Common myeloid progenitor, CD34-positive (primary cell): Measurements from ENCODE around the gene CHN1.

ENCODE experiments used
- CTCF ChIA-PET: fragments of 350-600 bp; sonication (Branson Sonifier 250); formaldehyde crosslinking; loops from one replicate; lab custom pipeline; 2021; ENCODE audit warnings: antibody characterized with exemption; lab: Charles Lee
- POLR2A ChIA-PET: fragments of 350-600 bp; sonication (Branson Sonifier 250); formaldehyde crosslinking; loops from one replicate; lab custom pipeline; 2021; ENCODE audit warnings: antibody characterized with exemption; lab: Charles Lee
- DNase-seq, 3 donors: peaks; one replicate each; pipeline versions ENCODE4 v3.0.0 to v3.0.0-alpha.2; 2013
- H3K27ac ChIP-seq, 2 experiments: 1 replicate in 1 of 2; 2 replicates in 1 of 2; pipeline ENCODE4 v1.7.0; 2013; ENCODE audit warnings: inconsistent platforms in 2 of 2, low read length in 2 of 2, mild to moderate bottlenecking in 2 of 2, low read depth in 1 of 2, moderate library complexity in 1 of 2; ENCODE audit not compliant: severe bottlenecking in 2 of 2, insufficient read depth in 1 of 2, poor library complexity in 1 of 2
- H3K27me3 ChIP-seq, 5 experiments: replicated peaks in 2 of 5; 1 replicate in 3 of 5; 2 replicates in 2 of 5; pipeline versions ENCODE4 v1.6.1 to v1.7.0; 2013; ENCODE audit warnings: low read length in 4 of 5, mild to moderate bottlenecking in 2 of 5, moderate library complexity in 2 of 5, inconsistent platforms in 1 of 5; ENCODE audit not compliant: insufficient read depth in 5 of 5, control insufficient read depth in 4 of 5
- H3K36me3 ChIP-seq, 4 experiments: 1 replicate in 2 of 4; 2 replicates in 2 of 4; pipeline versions ENCODE4 v1.6.1 to v1.7.0; 2013; ENCODE audit warnings: low read length in 3 of 4, control low read depth in 1 of 4, mild to moderate bottlenecking in 1 of 4; ENCODE audit not compliant: control insufficient read depth in 4 of 4, insufficient read depth in 4 of 4
- H3K4me1 ChIP-seq, 4 experiments: 1 replicate in 3 of 4; 2 replicates in 1 of 4; pipeline versions ENCODE4 v1.6.1 to v1.7.1; 2013; ENCODE audit warnings: low read length in 3 of 4, mild to moderate bottlenecking in 3 of 4, control low read depth in 1 of 4, inconsistent platforms in 1 of 4, moderate library complexity in 1 of 4; ENCODE audit not compliant: control insufficient read depth in 4 of 4, insufficient read depth in 4 of 4; ENCODE audit errors: control extremely low read depth in 1 of 4
- H3K4me3 ChIP-seq, 7 experiments: 1 replicate in 4 of 7; 2 replicates in 3 of 7; pipeline versions ENCODE4 v1.5.1 to v1.7.0; 2013; ENCODE audit warnings: mild to moderate bottlenecking in 7 of 7, low read length in 6 of 7, moderate library complexity in 6 of 7, inconsistent platforms in 2 of 7, low read depth in 2 of 7, control low read depth in 1 of 7; ENCODE audit not compliant: insufficient read depth in 4 of 7, control insufficient read depth in 1 of 7; ENCODE audit errors: extremely low read depth in 1 of 7
- H3K9me3 ChIP-seq, 5 experiments: 1 replicate in 4 of 5; 2 replicates in 1 of 5; pipeline versions ENCODE4 v1.6.1 to v1.7.1; 2013; ENCODE audit warnings: low read length in 4 of 5, mild to moderate bottlenecking in 2 of 5, inconsistent platforms in 1 of 5, low read depth in 1 of 5, moderate library complexity in 1 of 5; ENCODE audit not compliant: control insufficient read depth in 4 of 5, insufficient read depth in 2 of 5; ENCODE audit errors: control extremely low read depth in 1 of 5
- WGBS: methylation state at CpG from one replicate; pipeline ENCODE4 v1.1.5; 2013; ENCODE audit not compliant: insufficient coverage; 5-methylcytosine and 5-hydroxymethylcytosine counted together

CHN1 gene

GRCh38 chr2:174981331-174981730, 23.9 kb downstream of the CHN1 start:
- WGBS: 60% methylated on average over 1 of the region's 2 CpGs
- DNase-seq: no peak
- Histone ChIP-seq H3K27me3 (peaks cover 0 to 12% (median 4%) of the 10 kb centered on the region in 5 experiments), H3K36me3 (no peaks in the 10 kb centered on the region), H3K27ac (no peak overlapping the region), H3K9me3 (no peaks in the 10 kb centered on the region), H3K4me3 (no peak overlapping the region), H3K4me1 (no peaks in the 10 kb centered on the region)
- POLR2A ChIA-PET: no interaction called here
- CTCF ChIA-PET: interaction anchor here (1.7 kb wide), 1 partner anchor 209 kb away, joined by 12 read pairs; no protein-coding TSS in a partner anchor

- ChIA-PET CTCF (interaction anchor here (1.7 kb wide), 1 partner anchor 208 kb away, joined by 12 read pairs; no protein-coding TSS in a partner anchor), POLR2A (no interaction called here)
- peaks cover 0 to 12% (median 4%) of the 10 kb centered on the region in 5 experiments for H3K27me3 ChIP-seq
- H3K4me1 ChIP-seq: no peaks in the 10 kb centered on the region
- 100% methylated on average over 1 of the region's 1 CpG for WGBS
- H3K4me3 ChIP-seq: no peak overlapping the region
- no peaks in the 10 kb centered on the region for H3K36me3 ChIP-seq
- no peak overlapping the region for H3K27ac ChIP-seq
- H3K9me3 ChIP-seq: no peaks in the 10 kb centered on the region
- DNase-seq: no peak
Measured at GRCh38 chr2:174979996-174980395, 25.2 kb downstream of the CHN1 start.

- Histone ChIP-seq H3K27ac (no peak overlapping the region), H3K9me3 (no peaks in the 10 kb centered on the region), H3K4me1 (no peaks in the 10 kb centered on the region), H3K4me3 (no peak overlapping the region), H3K27me3 (peaks cover 0 to 10% (median 4%) of the 10 kb centered on the region in 5 experiments), H3K36me3 (no peaks in the 10 kb centered on the region)
- POLR2A ChIA-PET: no interaction called here
- DNase-seq: no peak
- CTCF ChIA-PET: no interaction called here
- whole genome bisulfite sequencing: no CpG with 5 or more reads among the region's 2 CpGs
Measured at GRCh38 chr2:174977364-174977763, 27.8 kb downstream of the CHN1 start.

- peaks cover 0 to 4% (median 4%) of the 10 kb centered on the region in 5 experiments for H3K27me3 ChIP-seq
- no peak for DNase-seq
- H3K4me1 ChIP-seq: no peaks in the 10 kb centered on the region
- ChIA-PET CTCF (no interaction called here), POLR2A (no interaction called here)
- no peaks in the 10 kb centered on the region for H3K9me3 ChIP-seq
- H3K4me3 ChIP-seq: no peak overlapping the region
- H3K36me3 ChIP-seq: no peaks in the 10 kb centered on the region
- H3K27ac ChIP-seq: no peak overlapping the region
- 94% methylated on average over 2 of the region's 4 CpGs for WGBS
Measured at GRCh38 chr2:174974131-174974530, 31.1 kb downstream of the CHN1 start.

GRCh38 chr2:174972924-174973323, 32.3 kb downstream of the CHN1 start:
- no peak for DNase-seq
- POLR2A ChIA-PET: no interaction called here
- no peaks in the 10 kb centered on the region for H3K9me3 ChIP-seq
- H3K4me1 ChIP-seq: no peaks in the 10 kb centered on the region
- CTCF ChIA-PET: no interaction called here
- no peak overlapping the region for H3K27ac ChIP-seq
- no peaks in the 10 kb centered on the region for H3K36me3 ChIP-seq
- H3K4me3 ChIP-seq: no peak overlapping the region
- peaks cover 0 to 4% (median 4%) of the 10 kb centered on the region in 5 experiments for H3K27me3 ChIP-seq

- no peak overlapping the region for H3K27ac ChIP-seq
- H3K4me3 ChIP-seq: no peak overlapping the region
- H3K27me3 ChIP-seq: peaks cover 0 to 4% (median 2%) of the 10 kb centered on the region in 5 experiments
- H3K36me3 ChIP-seq: no peaks in the 10 kb centered on the region
- H3K4me1 ChIP-seq: no peaks in the 10 kb centered on the region
- DNase-seq: no peak
- ChIA-PET POLR2A (no interaction called here), CTCF (interaction anchor here (0.8 to 1.2 kb wide), 2 partner anchors 14 to 201 kb away, joined by 3 to 4 read pairs; no protein-coding TSS in a partner anchor)
- 100% methylated on average over 5 of the region's 7 CpGs for WGBS
- H3K9me3 ChIP-seq: no peaks in the 10 kb centered on the region
Measured at GRCh38 chr2:174971868-174972781, 33.1 kb downstream of the CHN1 start.

- ChIA-PET CTCF (interaction anchor here (1.0 kb wide), 1 partner anchor 271 kb away, joined by 3 read pairs; no protein-coding TSS in a partner anchor), POLR2A (no interaction called here)
- no peak overlapping the region for H3K27ac ChIP-seq
- H3K36me3 ChIP-seq: no peaks in the 10 kb centered on the region
- H3K4me1 ChIP-seq: no peaks in the 10 kb centered on the region
- no CpG with 5 or more reads among the region's 1 CpG for WGBS
- no peak overlapping the region for H3K4me3 ChIP-seq
- no peak for DNase-seq
- H3K27me3 ChIP-seq: peaks cover 0 to 2% (median 0%) of the 10 kb centered on the region in 5 experiments
- H3K9me3 ChIP-seq: no peaks in the 10 kb centered on the region
Measured at GRCh38 chr2:174970092-174970491, 35.1 kb downstream of the CHN1 start.
